Gastrocnemius medialis (tissue), 4 donors: ENCODE measurements around the gene DTL. TPM values are rescaled to one million over a fixed set of nuclear protein-coding genes. Genes with fewer than 3 reads are reported as not detected.

ENCODE experiments used
- ATAC-seq, 2 donors: fragments of 150-250 bp; one replicate each; pipeline ENCODE4 v1.9.1; 2016
- DNase-seq, 2 donors: peaks; one replicate each; pipeline ENCODE4 v3.0.0-alpha.2; 2019
- H3K27ac ChIP-seq, 4 donors: fragments of 200-600 bp; sonication (generic); 1 replicate in 1 of 4; 2 replicates in 3 of 4; pipeline ENCODE4 v1.5.1; 2016 to 2018; ENCODE audit warnings: mild to moderate bottlenecking in 2 of 4, moderate library complexity in 1 of 4
- H3K27me3 ChIP-seq, 3 donors: fragments of 200-600 bp; sonication (generic) in 2 of 3; 1 replicate in 1 of 3; 2 replicates in 2 of 3; pipeline versions ENCODE4 v1.5.1 to v1.6.0; 2016 to 2019; ENCODE audit warnings: mild to moderate bottlenecking in 1 of 3, moderate library complexity in 1 of 3
- H3K36me3 ChIP-seq, 2 donors: fragments of 200-600 bp; sonication (generic) in 1 of 2; one replicate each; pipeline ENCODE4 v1.5.1; 2017 to 2018
- H3K4me1 ChIP-seq, 2 donors: fragments of 200-600 bp; sonication (generic) in 1 of 2; one replicate each; pipeline ENCODE4 v1.5.1; 2016 to 2017; ENCODE audit warnings: mild to moderate bottlenecking in 2 of 2
- H3K4me3 ChIP-seq, 4 donors: fragments of 200-600 bp; sonication (generic) in 3 of 4; 1 replicate in 1 of 4; 2 replicates in 3 of 4; pipeline ENCODE4 v1.5.1; 2016 to 2019; ENCODE audit warnings: mild to moderate bottlenecking in 2 of 4
- H3K9me3 ChIP-seq, 3 donors: fragments of 200-600 bp; sonication (generic) in 2 of 3; 1 replicate in 1 of 3; 2 replicates in 2 of 3; pipeline ENCODE4 v1.5.1; 2016 to 2019
- POLR2A ChIP-seq, 2 donors: fragments of 450-650 bp; IDR thresholded peaks; one replicate each; pipeline ENCODE4 v1.6.1; 2017; ENCODE audit warnings: antibody characterized with exemption in 2 of 2, mild to moderate bottlenecking in 2 of 2, moderate library complexity in 2 of 2
- in situ Hi-C, 4 donors: fragments of 200-750 bp; cut with MboI; loops; one replicate each; pipeline versions ENCODE4 v1.15.0 to v1.8.0; 2017; ENCODE audit warnings: low sequenced_read_pairs in 4 of 4
- intact Hi-C: fragments of 100-400 bp; cut with DNase I; formaldehyde crosslinking; loops from one replicate; pipeline ENCODE4 v1.15.1; 2023; ENCODE audit warnings: low total_unique reads
- total RNA-seq, 4 donors: library from RNA; depleted of rRNA; stranded (reverse); fragments of >200 nt; gene quantifications; one replicate each; pipeline versions ENCODE4 v1.1.0 to v1.2.3, GENCODE V29; 2016
- TF ChIP-seq, protein P1 (sequence below), 5 experiments: fragments of 450-650 bp in 3 of 5; fragments of 200-600 bp in 2 of 5; sonication (generic) in 2 of 5; IDR thresholded peaks in 4 of 5; conservative IDR thresholded peaks in 1 of 5; 1 replicate in 4 of 5; 2 replicates in 1 of 5; pipeline ENCODE4 v1.5.1; 2016 to 2019; ENCODE audit warnings: antibody characterized with exemption in 5 of 5, mild to moderate bottlenecking in 3 of 5, moderate library complexity in 3 of 5

Gene DTL
- total RNA-seq, 4 donors from 2014 or later = 0.52 to 1.8 TPM; not detected in 2

DNA sequence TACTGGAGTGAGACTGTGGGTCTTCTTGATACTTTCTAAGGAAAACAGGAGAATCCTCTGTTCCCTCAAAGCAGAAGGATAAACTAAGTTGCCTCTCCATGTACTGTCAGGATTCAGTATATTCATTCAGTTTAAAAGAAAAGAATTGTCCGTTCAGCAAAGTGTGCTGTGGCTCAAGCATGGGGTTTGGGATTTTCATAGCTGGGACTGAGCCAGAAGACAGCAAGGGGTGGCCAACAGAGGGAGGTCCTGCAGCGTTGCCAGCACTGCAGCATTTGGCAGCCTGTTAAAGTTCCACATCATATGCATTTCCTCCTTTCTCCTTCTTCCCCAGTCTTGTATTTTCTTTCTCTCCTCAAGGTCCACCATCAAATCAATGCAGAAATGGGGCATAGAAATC lies 75.1 kb downstream of the DTL start:
- Histone ChIP-seq H3K27ac (no peak overlapping the region), H3K9me3 (no peaks in the 10 kb centered on the region), H3K4me1 (peaks cover 20 to 24% of the 10 kb centered on the region in 2 donors), H3K4me3 (no peak overlapping the region), H3K36me3 (no peaks in the 10 kb centered on the region), H3K27me3 (no peaks in the 10 kb centered on the region)
- in situ Hi-C loops (no loop called here), intact Hi-C loops (no loop called here)
- TF ChIP-seq POLR2A (IDR thresholded peaks at IDR 0.05) = no peak
- TF ChIP-seq, protein P1, sequence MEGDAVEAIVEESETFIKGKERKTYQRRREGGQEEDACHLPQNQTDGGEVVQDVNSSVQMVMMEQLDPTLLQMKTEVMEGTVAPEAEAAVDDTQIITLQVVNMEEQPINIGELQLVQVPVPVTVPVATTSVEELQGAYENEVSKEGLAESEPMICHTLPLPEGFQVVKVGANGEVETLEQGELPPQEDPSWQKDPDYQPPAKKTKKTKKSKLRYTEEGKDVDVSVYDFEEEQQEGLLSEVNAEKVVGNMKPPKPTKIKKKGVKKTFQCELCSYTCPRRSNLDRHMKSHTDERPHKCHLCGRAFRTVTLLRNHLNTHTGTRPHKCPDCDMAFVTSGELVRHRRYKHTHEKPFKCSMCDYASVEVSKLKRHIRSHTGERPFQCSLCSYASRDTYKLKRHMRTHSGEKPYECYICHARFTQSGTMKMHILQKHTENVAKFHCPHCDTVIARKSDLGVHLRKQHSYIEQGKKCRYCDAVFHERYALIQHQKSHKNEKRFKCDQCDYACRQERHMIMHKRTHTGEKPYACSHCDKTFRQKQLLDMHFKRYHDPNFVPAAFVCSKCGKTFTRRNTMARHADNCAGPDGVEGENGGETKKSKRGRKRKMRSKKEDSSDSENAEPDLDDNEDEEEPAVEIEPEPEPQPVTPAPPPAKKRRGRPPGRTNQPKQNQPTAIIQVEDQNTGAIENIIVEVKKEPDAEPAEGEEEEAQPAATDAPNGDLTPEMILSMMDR (IDR thresholded peaks at IDR 0.05 in 4 of 5, conservative IDR thresholded peaks at IDR 0.05 in 1 of 5) = no peak
- no peak for ATAC-seq
- no peak for DNase-seq

DNA sequence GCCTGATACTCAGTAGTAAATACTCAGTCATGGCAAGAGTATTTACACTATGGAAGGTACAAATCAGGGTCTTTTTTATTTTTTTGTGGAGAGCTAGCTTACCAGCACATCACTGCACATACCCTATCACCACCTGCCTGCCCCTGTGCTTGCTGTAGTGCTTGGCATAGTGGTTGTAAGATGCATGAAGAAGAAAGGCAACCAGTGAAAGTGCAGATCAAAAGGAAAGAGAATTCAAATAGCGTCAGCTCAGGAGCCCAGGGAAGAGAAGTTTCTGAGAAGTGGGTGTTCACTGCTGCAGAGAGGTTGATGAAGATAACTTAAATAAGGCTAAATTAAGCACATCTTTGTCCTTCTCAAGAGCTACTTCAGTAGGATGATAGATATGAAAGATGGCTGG lies 76.0 kb downstream of the DTL start:
- Histone ChIP-seq H3K27me3 (no peaks in the 10 kb centered on the region), H3K9me3 (no peaks in the 10 kb centered on the region), H3K4me1 (peaks cover 10 to 16% of the 10 kb centered on the region in 2 donors), H3K27ac (no peak overlapping the region), H3K4me3 (no peak overlapping the region), H3K36me3 (no peaks in the 10 kb centered on the region)
- no peak for ATAC-seq
- no peak for TF ChIP-seq POLR2A (IDR thresholded peaks at IDR 0.05)
- TF ChIP-seq, protein P1 (IDR thresholded peaks at IDR 0.05 in 4 of 5, conservative IDR thresholded peaks at IDR 0.05 in 1 of 5) = no peak
- intact Hi-C loops = no loop called here
- in situ Hi-C loops = no loop called here
- no peak for DNase-seq

DNA sequence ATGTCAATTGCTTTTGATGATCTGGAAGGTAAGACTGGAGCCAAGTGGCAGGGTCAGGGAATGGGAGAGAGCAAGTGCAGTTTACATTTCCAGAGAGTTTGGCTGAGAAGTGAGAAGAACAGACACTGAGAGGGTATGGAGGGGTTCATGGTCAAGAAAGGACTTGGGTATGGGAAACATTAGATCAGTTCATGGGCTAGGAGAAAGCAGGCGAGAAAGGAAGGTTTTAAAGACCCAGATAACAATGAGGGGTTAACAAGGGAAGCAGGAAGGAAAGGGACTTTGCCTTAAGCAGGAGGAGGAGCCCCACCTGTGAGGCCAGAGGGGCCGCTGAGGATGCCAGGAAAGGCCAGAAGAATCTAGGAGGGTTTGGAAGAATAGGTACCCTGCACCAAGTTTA lies 78.2 kb downstream of the DTL start:
- intact Hi-C loops = no loop called here
- no peak for DNase-seq
- Histone ChIP-seq H3K4me1 (peaks cover 16 to 19% of the 10 kb centered on the region in 2 donors), H3K4me3 (no peak overlapping the region), H3K27ac (no peak overlapping the region), H3K36me3 (no peaks in the 10 kb centered on the region), H3K9me3 (no peaks in the 10 kb centered on the region), H3K27me3 (no peaks in the 10 kb centered on the region)
- no peak for TF ChIP-seq POLR2A (IDR thresholded peaks at IDR 0.05)
- TF ChIP-seq, protein P1 (IDR thresholded peaks at IDR 0.05 in 4 of 5, conservative IDR thresholded peaks at IDR 0.05 in 1 of 5) = no peak
- no peak for ATAC-seq
- in situ Hi-C loops = no loop called here

DNA sequence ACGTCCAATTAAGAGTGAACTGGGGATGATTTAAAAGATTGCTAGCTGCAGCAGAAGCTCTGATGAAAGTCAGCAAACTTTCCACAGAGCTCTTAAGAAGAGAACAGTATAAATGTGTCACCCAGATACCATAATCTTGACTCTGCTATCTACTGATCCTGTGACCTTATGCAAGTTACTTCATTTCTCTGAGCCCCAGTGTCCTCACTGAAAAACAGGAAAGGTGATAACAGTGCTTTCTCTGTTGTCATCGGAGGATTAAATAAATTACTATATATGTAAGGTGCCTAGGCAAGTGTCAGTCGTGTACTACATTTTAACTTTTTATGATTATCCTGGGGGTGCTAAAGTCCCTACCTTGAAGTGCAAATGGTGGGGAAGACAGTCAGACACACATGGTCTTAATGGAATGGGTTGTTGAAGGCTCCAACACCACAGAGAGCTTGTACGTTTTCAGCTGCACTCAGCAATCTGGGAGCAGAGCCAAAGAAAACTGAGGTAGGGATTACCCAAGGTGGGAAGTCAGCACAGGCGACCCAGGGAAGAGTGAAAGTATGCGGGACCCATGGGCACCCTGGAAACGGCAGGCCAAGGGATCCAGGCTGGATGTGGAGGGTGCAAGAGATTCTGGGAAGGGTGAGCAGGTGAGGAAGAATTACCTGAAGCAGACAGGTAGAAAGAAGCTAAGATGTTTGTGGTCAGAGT lies 82.8 kb downstream of the DTL start:
- TF ChIP-seq, protein P1 (IDR thresholded peaks at IDR 0.05 in 4 of 5, conservative IDR thresholded peaks at IDR 0.05 in 1 of 5) = no peak
- no peak for TF ChIP-seq POLR2A (IDR thresholded peaks at IDR 0.05)
- H3K27me3 ChIP-seq = no peaks in the 10 kb centered on the region
- DNase-seq (no peak), ATAC-seq (no peak)
- in situ Hi-C loops = no loop called here
- no peaks in the 10 kb centered on the region for H3K36me3 ChIP-seq
- no peaks in the 10 kb centered on the region for H3K9me3 ChIP-seq
- H3K4me3 ChIP-seq = no peak overlapping the region
- H3K4me1 ChIP-seq = peaks cover 30 to 38% of the 10 kb centered on the region in 2 donors
- intact Hi-C loops = loop anchor here (2.0 to 5.0 kb wide), 3 partner anchors 42 to 114 kb away; no protein-coding TSS in a partner anchor
- H3K27ac ChIP-seq = peak overlapping the region; percentile 84 to 94 (median 88)
